Activated T-cell treated with anti-CD3 and anti-CD28 coated beads, Interleukin-2, amount 50 U/mL, for 4 hours (primary cell): ENCODE data around the gene ARHGAP15. TPM values are rescaled to one million over a fixed set of nuclear protein-coding genes. Genes with fewer than 3 reads are reported as not detected.

Source experiments
- ATAC-seq, 2 donors: fragments of 200-7000 bp; cut with Tn5 transposase; one replicate each; pipeline ENCODE4 v1.10.0; 2021
- DNase-seq: peaks from one replicate; pipeline ENCODE4 v3.0.0-alpha.2; 2020
- H3K27me3 Mint-ChIP-seq: one replicate; pipeline ENCODE4 v1.8.0; 2021; ENCODE audit warnings: low read depth, mixed read lengths
- H3K36me3 Mint-ChIP-seq: one replicate; pipeline ENCODE4 v1.8.0; 2022; ENCODE audit warnings: mixed read lengths; ENCODE audit not compliant: insufficient read depth
- H3K4me1 Mint-ChIP-seq: one replicate; pipeline ENCODE4 v1.8.0; 2021; ENCODE audit warnings: low read depth, mixed read lengths
- H3K4me3 Mint-ChIP-seq: one replicate; pipeline ENCODE4 v1.8.0; 2021; ENCODE audit warnings: mild to moderate bottlenecking, moderate library complexity, mixed read lengths
- H3K9me3 Mint-ChIP-seq: one replicate; pipeline ENCODE4 v1.8.0; 2021; ENCODE audit warnings: mixed read lengths
- total RNA-seq, 3 donors: library from RNA; stranded (reverse); gene quantifications; one replicate each; pipeline ENCODE4 v1.2.1, GENCODE V29; 2021

Gene ARHGAP15
- total RNA-seq, 3 donors from 2014 or later = 16.3 to 26.5 (median 25.6) TPM

DNA sequence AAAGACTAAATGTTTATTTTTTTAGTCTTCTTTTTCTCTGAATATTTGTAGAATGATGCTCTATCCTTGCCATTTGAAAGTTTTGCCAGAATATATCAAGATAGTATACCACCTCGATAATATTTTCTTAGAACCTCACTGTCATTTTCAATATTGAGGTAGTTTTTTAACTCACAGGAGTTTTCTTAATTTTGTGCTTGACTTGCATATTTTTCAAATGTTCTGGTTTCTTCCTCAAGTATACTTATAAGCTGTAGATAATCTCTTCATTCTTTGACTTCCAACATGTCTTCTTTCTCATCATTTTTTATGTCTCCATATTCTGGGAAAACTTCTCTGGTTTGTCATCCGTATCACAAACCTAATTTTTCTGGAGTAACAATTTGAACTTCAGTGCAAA lies 559.6 kb downstream of the ARHGAP15 start:
- Mint-ChIP-seq H3K4me1 (peaks cover 25% of the 10 kb centered on the region), H3K27me3 (no peaks in the 10 kb centered on the region), H3K36me3 (peaks cover 17% of the 10 kb centered on the region), H3K9me3 (no peaks in the 10 kb centered on the region), H3K4me3 (no peak overlapping the region)
- ATAC-seq (no peak), DNase-seq (no peak)

DNA sequence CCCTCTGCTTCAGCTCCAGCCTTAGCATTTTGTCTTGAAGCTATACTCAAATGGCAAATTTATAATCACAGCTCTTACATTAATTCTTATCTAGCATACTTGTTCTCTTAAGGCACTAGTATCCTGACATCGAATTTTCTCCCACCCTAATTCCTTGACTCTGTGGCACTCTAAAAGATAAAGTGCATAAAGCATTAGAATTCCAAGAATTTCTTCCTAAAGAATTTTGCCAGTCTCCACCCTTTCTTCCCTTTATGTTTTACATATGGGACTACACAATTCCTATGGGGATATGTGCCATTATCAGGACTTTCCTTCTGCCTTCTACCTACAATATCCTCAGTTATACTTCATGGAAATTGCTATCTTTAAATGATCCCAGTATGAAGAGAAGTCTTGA lies 560.3 kb downstream of the ARHGAP15 start:
- no peak overlapping the region for H3K4me3 Mint-ChIP-seq
- H3K36me3 Mint-ChIP-seq = peaks cover 17% of the 10 kb centered on the region
- no peaks in the 10 kb centered on the region for H3K27me3 Mint-ChIP-seq
- ATAC-seq (no peak), DNase-seq (no peak)
- H3K4me1 Mint-ChIP-seq = peaks cover 23% of the 10 kb centered on the region
- no peaks in the 10 kb centered on the region for H3K9me3 Mint-ChIP-seq

- no peaks in the 10 kb centered on the region for H3K9me3 Mint-ChIP-seq
- DNase-seq = no peak
- H3K27me3 Mint-ChIP-seq = no peaks in the 10 kb centered on the region
- peaks cover 23% of the 10 kb centered on the region for H3K4me1 Mint-ChIP-seq
- no peak overlapping the region for H3K4me3 Mint-ChIP-seq
- peaks cover 17% of the 10 kb centered on the region for H3K36me3 Mint-ChIP-seq
- ATAC-seq = peak in 1 of 2 donors; percentile 32
These were observed 561.0 kb downstream of the ARHGAP15 start for GRCh38 chr2:143690235-143690634.

GRCh38 chr2:143691121-143691520 lies 561.9 kb downstream of the ARHGAP15 start:
- H3K27me3 Mint-ChIP-seq = no peaks in the 10 kb centered on the region
- H3K36me3 Mint-ChIP-seq = peaks cover 17% of the 10 kb centered on the region
- H3K9me3 Mint-ChIP-seq = no peaks in the 10 kb centered on the region
- peaks cover 26% of the 10 kb centered on the region for H3K4me1 Mint-ChIP-seq
- DNase-seq (no peak), ATAC-seq (no peak)
- H3K4me3 Mint-ChIP-seq = no peak overlapping the region

DNA sequence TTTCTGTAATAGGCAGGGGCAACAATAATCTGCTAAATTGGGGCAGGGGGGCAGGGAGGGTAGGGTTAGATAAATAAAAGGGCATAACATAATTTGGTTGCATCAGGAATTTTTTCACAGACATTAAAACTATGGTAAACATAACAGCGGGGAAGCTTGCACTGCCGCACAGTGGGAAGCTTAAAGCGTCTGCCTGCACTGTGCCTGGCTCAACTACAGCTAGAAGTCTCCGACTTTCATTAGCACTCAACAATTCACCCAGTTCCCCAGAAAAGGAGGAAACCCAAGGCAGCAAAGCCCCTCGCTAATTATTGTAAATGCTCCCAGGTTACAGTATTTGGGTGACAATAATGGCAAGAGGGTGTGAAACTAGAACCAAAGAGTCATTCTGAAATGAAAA lies 562.9 kb downstream of the ARHGAP15 start:
- Mint-ChIP-seq H3K4me1 (peaks cover 19% of the 10 kb centered on the region), H3K27me3 (no peaks in the 10 kb centered on the region), H3K36me3 (peaks cover 17% of the 10 kb centered on the region), H3K9me3 (no peaks in the 10 kb centered on the region), H3K4me3 (no peak overlapping the region)
- DNase-seq = no peak
- no peak for ATAC-seq

GRCh38 chr2:143692967-143693366 lies 563.7 kb downstream of the ARHGAP15 start:
- Mint-ChIP-seq H3K36me3 (peaks cover 17% of the 10 kb centered on the region), H3K4me3 (no peak overlapping the region), H3K9me3 (no peaks in the 10 kb centered on the region), H3K4me1 (peaks cover 25% of the 10 kb centered on the region), H3K27me3 (no peaks in the 10 kb centered on the region)
- DNase-seq (no peak), ATAC-seq (no peak)

GRCh38 chr2:143694335-143694734 lies 565.1 kb downstream of the ARHGAP15 start:
- H3K36me3 Mint-ChIP-seq = peaks cover 17% of the 10 kb centered on the region
- peaks cover 29% of the 10 kb centered on the region for H3K4me1 Mint-ChIP-seq
- DNase-seq (no peak), ATAC-seq (no peak)
- no peak overlapping the region for H3K4me3 Mint-ChIP-seq
- no peaks in the 10 kb centered on the region for H3K27me3 Mint-ChIP-seq
- H3K9me3 Mint-ChIP-seq = no peaks in the 10 kb centered on the region

- Mint-ChIP-seq H3K4me1 (peaks cover 27% of the 10 kb centered on the region), H3K27me3 (no peaks in the 10 kb centered on the region), H3K4me3 (no peak overlapping the region), H3K36me3 (peaks cover 20% of the 10 kb centered on the region), H3K9me3 (no peaks in the 10 kb centered on the region)
- DNase-seq = no peak
- ATAC-seq = no peak
These were observed 567.4 kb downstream of the ARHGAP15 start for GRCh38 chr2:143696651-143697050.

GRCh38 chr2:143697744-143698143 lies 568.5 kb downstream of the ARHGAP15 start:
- H3K4me3 Mint-ChIP-seq = no peak overlapping the region
- ATAC-seq (no peak), DNase-seq (no peak)
- peaks cover 29% of the 10 kb centered on the region for H3K4me1 Mint-ChIP-seq
- peaks cover 23% of the 10 kb centered on the region for H3K36me3 Mint-ChIP-seq
- no peaks in the 10 kb centered on the region for H3K27me3 Mint-ChIP-seq
- no peaks in the 10 kb centered on the region for H3K9me3 Mint-ChIP-seq

DNA sequence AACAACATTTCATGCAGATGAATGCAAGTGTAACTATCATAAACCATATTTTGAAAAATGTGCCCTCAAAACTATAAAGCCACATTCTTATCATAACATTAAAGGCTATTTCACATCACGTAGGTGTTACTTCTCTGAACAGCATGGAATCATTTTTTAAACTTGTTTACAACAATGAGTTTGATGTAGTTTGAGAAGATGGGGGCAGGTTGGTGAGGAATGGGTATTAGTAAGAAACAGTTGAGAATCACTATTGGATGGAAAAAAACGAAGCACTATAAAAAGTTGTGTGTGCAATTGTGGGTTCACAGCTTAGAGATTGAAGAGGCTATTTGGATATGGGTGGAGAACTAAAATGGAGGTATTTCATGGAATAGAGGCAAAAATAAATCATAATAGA lies 569.1 kb downstream of the ARHGAP15 start:
- DNase-seq (no peak), ATAC-seq (peak; percentile 59 to 64)
- Mint-ChIP-seq H3K9me3 (no peaks in the 10 kb centered on the region), H3K4me1 (peaks cover 33% of the 10 kb centered on the region), H3K27me3 (no peaks in the 10 kb centered on the region), H3K4me3 (no peak overlapping the region), H3K36me3 (peaks cover 24% of the 10 kb centered on the region)

DNA sequence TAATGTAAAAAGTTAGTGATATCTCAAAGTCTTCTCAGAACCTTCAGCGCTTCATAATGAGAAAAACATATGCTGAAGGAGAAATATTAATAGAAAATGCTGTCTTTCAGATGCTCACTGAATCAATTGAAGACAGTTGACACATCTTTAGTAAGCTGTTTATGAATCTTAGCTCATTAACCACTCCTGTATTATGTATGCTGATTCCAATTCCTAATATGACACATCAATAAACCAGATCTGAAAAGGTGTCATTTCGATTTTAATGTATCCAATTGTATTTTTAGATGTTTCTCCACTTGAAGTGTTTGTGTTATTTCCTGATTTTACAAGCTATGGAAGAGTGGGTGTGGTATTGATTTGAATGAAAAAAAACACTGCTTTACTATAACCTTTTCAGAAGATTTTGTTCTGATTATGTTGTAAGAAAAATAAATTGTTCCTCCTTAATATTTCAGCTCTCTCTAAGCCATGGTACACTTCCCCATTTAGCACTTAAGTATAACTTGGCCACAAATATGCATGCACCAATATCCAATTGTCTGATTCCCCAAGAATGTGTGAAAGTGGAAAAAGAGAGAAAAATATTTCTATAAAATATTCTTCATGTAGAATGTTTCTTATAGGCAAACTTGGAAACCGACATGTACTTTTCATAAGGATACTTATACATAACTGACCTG lies 569.8 kb downstream of the ARHGAP15 start:
- no peak for DNase-seq
- H3K9me3 Mint-ChIP-seq = no peaks in the 10 kb centered on the region
- H3K4me1 Mint-ChIP-seq = peaks cover 37% of the 10 kb centered on the region
- no peak overlapping the region for H3K4me3 Mint-ChIP-seq
- peaks cover 29% of the 10 kb centered on the region for H3K36me3 Mint-ChIP-seq
- peak; percentile 78 to 80 for ATAC-seq
- no peaks in the 10 kb centered on the region for H3K27me3 Mint-ChIP-seq

DNA sequence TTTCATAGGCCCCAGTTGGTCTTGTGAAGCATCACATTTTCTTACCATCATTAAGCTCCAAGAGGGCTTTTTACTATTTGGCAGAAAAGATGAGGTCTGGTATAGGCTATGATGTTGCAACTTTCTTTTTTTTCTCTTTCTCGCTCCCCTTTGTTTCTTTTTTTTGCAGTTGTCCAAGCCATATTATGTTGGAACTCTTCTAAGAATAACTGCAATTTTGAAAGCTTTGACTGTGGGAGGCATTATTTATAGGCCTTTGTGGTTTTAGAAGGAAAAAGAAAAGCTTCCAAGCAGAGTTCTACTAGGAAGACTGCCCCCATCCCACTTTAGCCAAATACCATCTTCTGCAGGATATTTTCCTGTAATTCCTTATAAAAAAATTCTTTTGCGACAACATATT lies 571.6 kb downstream of the ARHGAP15 start:
- Mint-ChIP-seq H3K4me3 (no peak overlapping the region), H3K27me3 (no peaks in the 10 kb centered on the region), H3K4me1 (peaks cover 49% of the 10 kb centered on the region), H3K9me3 (no peaks in the 10 kb centered on the region), H3K36me3 (peaks cover 41% of the 10 kb centered on the region)
- DNase-seq (no peak), ATAC-seq (no peak)

- ATAC-seq (no peak), DNase-seq (no peak)
- Mint-ChIP-seq H3K4me1 (peaks cover 47% of the 10 kb centered on the region), H3K36me3 (peaks cover 48% of the 10 kb centered on the region), H3K9me3 (no peaks in the 10 kb centered on the region), H3K4me3 (no peak overlapping the region), H3K27me3 (no peaks in the 10 kb centered on the region)
These were observed 572.6 kb downstream of the ARHGAP15 start for GRCh38 chr2:143701785-143702184.

- no peak for DNase-seq
- Mint-ChIP-seq H3K9me3 (no peaks in the 10 kb centered on the region), H3K4me1 (peaks cover 43% of the 10 kb centered on the region), H3K36me3 (peaks cover 59% of the 10 kb centered on the region), H3K27me3 (no peaks in the 10 kb centered on the region), H3K4me3 (no peak overlapping the region)
- no peak for ATAC-seq
These were observed 573.7 kb downstream of the ARHGAP15 start for GRCh38 chr2:143702931-143703330.

DNA sequence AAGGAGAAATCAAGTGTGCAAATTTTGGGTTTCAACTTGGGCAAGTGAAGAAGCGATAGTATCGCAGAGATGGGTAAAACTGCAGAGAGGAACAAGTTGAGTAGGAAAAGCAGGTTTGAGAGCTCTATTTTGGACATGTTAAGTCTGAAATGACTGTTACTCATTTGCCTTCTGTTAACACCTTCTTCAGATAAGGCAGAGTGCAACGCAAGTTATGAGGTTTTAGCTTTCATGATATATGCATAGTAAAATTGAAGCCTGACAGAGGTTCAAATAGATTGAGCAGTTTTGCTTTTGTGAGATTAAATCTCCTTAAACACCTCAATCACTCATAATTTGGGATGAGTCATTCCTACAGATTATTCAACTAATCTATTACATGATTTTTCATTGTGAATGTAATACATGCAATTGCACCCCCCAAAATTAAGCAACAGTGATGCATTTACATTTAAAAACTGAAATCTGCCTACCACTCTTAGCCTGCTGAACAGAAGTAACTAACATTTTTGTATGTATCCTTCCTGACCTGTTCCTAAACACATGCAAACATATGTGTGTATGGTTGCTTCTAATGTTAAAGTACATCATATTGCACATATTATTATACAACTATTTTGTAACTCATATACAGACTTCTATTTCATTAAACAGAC lies 575.4 kb downstream of the ARHGAP15 start:
- Mint-ChIP-seq H3K27me3 (no peaks in the 10 kb centered on the region), H3K4me3 (no peak overlapping the region), H3K9me3 (no peaks in the 10 kb centered on the region), H3K36me3 (peaks cover 63% of the 10 kb centered on the region), H3K4me1 (peaks cover 31% of the 10 kb centered on the region)
- ATAC-seq (peak; percentile 90 to 94), DNase-seq (no peak)
